Measurements from ENCODE around the gene LRRC14B.
"Not testable (repeated sequence)": the region's sequence is repeated elsewhere in the genome, so short reads cannot be mapped to it uniquely, and the experiment has no call there.

- TF ChIP-seq TAF1 (IDR thresholded peaks at IDR 0.05; ENCODE audit: borderline replicate concordance, low read depth, low read length); POLR2AphosphoS5 (IDR thresholded peaks at IDR 0.05; ENCODE audit: low read depth, low read length); POLR2A (IDR thresholded peaks at IDR 0.05; ENCODE audit: low read depth, low read length): not testable (repeated sequence)
Observed at GRCh38 chr5:216076-216475, 24.8 kb downstream of the LRRC14B start.
